Breast epithelium (tissue), 3 donors: ENCODE measurements around the gene MAN1C1.

Experiments
- POLR2A ChIP-seq: fragments of 450-650 bp; IDR thresholded peaks from one replicate; pipeline ENCODE4 v1.6.1; 2016; ENCODE audit warnings: antibody characterized with exemption, mild to moderate bottlenecking, moderate library complexity
- POLR2AphosphoS5 ChIP-seq, 3 donors: sonication (generic); formaldehyde crosslinking; IDR thresholded peaks; one replicate each; pipeline ENCODE4 v1.6.1; 2017; ENCODE audit warnings: antibody characterized with exemption in 3 of 3
- TF ChIP-seq, protein P1 (sequence below), 3 donors: fragments of 450-650 bp; IDR thresholded peaks; one replicate each; pipeline ENCODE4 v1.5.1; 2016 to 2017; ENCODE audit warnings: antibody characterized with exemption in 3 of 3, mild to moderate bottlenecking in 3 of 3, moderate library complexity in 3 of 3

DNA sequence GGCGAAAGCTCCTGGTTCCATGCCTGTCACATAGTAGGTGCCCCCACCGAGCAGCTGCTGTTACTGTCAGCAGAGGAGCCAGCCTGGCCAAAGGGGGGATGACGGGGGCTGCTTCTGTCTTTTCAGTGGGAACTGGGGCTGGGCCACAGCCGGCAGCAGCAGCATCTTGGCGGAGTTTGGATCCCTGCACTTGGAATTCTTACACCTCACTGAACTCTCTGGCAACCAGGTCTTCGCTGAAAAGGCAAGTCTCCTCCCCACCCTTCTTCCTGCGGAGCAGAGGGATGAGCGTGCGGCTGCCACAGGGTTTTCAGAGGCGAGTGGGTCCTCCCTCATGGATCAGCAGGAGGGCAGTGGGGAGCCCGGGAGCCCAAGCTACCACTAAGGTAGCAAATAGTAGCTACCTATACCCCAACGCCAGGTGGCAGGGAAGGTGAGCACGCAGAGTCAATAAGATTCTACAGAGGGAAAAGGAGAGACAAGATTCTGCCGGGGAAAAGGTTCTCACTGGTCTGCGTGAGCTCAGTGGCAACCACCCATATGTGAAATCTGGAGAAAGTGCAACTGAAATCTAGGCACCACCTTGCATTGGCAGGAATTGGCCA lies 142.0 kb downstream of the MAN1C1 start:
- TF ChIP-seq, protein P1, sequence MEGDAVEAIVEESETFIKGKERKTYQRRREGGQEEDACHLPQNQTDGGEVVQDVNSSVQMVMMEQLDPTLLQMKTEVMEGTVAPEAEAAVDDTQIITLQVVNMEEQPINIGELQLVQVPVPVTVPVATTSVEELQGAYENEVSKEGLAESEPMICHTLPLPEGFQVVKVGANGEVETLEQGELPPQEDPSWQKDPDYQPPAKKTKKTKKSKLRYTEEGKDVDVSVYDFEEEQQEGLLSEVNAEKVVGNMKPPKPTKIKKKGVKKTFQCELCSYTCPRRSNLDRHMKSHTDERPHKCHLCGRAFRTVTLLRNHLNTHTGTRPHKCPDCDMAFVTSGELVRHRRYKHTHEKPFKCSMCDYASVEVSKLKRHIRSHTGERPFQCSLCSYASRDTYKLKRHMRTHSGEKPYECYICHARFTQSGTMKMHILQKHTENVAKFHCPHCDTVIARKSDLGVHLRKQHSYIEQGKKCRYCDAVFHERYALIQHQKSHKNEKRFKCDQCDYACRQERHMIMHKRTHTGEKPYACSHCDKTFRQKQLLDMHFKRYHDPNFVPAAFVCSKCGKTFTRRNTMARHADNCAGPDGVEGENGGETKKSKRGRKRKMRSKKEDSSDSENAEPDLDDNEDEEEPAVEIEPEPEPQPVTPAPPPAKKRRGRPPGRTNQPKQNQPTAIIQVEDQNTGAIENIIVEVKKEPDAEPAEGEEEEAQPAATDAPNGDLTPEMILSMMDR (IDR thresholded peaks at IDR 0.05) = no peak
- TF ChIP-seq POLR2A (no peak), POLR2AphosphoS5 (IDR thresholded peaks at IDR 0.05) (no peak)
